DND-41 (cell line): ENCODE results near the gene MAP1LC3B.
A peak's percentile ranks its signal among the peaks of the same experiment; 100 is the strongest.

Experiments
- ATAC-seq: fragments of 200-7000 bp; cut with Tn5 transposase; 3 replicates; pipeline ENCODE4 v1.9.1; 2021; ENCODE audit warnings: low read depth; ENCODE audit not compliant: insufficient read depth
- DNase-seq: peaks from one replicate; pipeline ENCODE4 v3.0.0-alpha.2; 2020
- H2AFZ ChIP-seq: 2 replicates; pipeline ENCODE4 v1.6.0; 2012; ENCODE audit warnings: low read depth, low read length
- H3K27ac ChIP-seq: 2 replicates; pipeline ENCODE4 v1.5.1; 2012; ENCODE audit warnings: low read length, inconsistent platforms
- H3K27me3 ChIP-seq: fragments of 200-600 bp; sonication (generic); 2 replicates; pipeline ENCODE4 v1.6.0; 2012; ENCODE audit warnings: low read length, mild to moderate bottlenecking, inconsistent platforms; ENCODE audit not compliant: insufficient read depth, poor library complexity
- H3K36me3 ChIP-seq: 2 replicates; pipeline ENCODE4 v1.5.1; 2012; ENCODE audit warnings: low read length, inconsistent platforms; ENCODE audit not compliant: insufficient read depth
- H3K4me1 ChIP-seq: 2 replicates; pipeline ENCODE4 v1.5.1; 2012; ENCODE audit warnings: mild to moderate bottlenecking, low read length; ENCODE audit not compliant: insufficient read depth
- H3K4me2 ChIP-seq: 2 replicates; pipeline ENCODE4 v1.6.0; 2012; ENCODE audit warnings: mild to moderate bottlenecking, moderate library complexity, low read length, inconsistent platforms; ENCODE audit not compliant: insufficient read depth
- H3K4me3 ChIP-seq, 2 experiments: fragments of 200-600 bp in 1 of 2; shearing (Covaris generic) in 1 of 2; 2 replicates each; pipeline ENCODE4 v1.5.1; 2012 to 2016; ENCODE audit warnings: inconsistent platforms in 2 of 2, low read length in 2 of 2, mild to moderate bottlenecking in 2 of 2, low read depth in 1 of 2, moderate library complexity in 1 of 2
- H3K79me2 ChIP-seq: 2 replicates; pipeline ENCODE4 v1.6.0; 2012; ENCODE audit warnings: low read length, inconsistent platforms; ENCODE audit not compliant: insufficient read depth
- H3K9ac ChIP-seq: 2 replicates; pipeline ENCODE4 v1.6.0; 2012; ENCODE audit warnings: low read depth, mild to moderate bottlenecking, inconsistent platforms, low read length, moderate library complexity
- H3K9me3 ChIP-seq: 2 replicates; pipeline ENCODE4 v1.5.1; 2012; ENCODE audit warnings: low read length, moderate library complexity, mild to moderate bottlenecking, inconsistent platforms; ENCODE audit not compliant: insufficient read depth, severe bottlenecking
- H4K20me1 ChIP-seq: 2 replicates; pipeline ENCODE4 v1.6.0; 2012; ENCODE audit warnings: low read length; ENCODE audit not compliant: insufficient read depth
- CTCF ChIP-seq: IDR thresholded peaks from 2 replicates; pipeline ENCODE4 v1.5.1; 2012; ENCODE audit warnings: borderline replicate concordance, low read length, moderate library complexity, mild to moderate bottlenecking; ENCODE audit not compliant: poor library complexity, severe bottlenecking; ENCODE audit errors: extremely low read depth
- EZH2 ChIP-seq: IDR thresholded peaks from 3 replicates; pipeline ENCODE4 v1.6.1; 2012; ENCODE audit warnings: borderline replicate concordance, low read depth, mild to moderate bottlenecking, moderate library complexity, low read length, inconsistent platforms; ENCODE audit not compliant: severe bottlenecking

MAP1LC3B gene

DNA sequence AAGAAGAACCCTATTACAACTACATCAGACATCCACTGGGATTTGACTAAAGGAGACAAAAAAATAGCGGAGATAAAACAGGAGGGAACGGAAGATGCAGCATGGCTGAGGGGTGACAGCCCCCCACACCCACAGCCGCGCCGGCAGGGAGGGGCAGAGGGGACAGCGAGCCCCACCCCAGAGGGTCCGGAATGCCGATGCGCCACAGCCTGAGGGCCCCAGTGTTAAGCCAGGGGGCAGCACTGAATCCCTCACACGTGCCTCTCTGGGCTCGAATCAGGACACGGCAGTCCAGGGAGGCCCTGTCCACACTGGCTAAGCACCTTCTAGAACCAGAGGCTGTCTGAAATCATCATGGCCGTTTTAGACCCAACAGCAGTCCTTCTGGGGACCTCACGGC, 18.8 kb downstream of the MAP1LC3B start:
- no peak for DNase-seq
- Histone ChIP-seq H3K27me3 (no peaks in the 10 kb centered on the region), H4K20me1 (no peaks in the 10 kb centered on the region), H3K9ac (no peak overlapping the region), H3K9me3 (no peaks in the 10 kb centered on the region), H3K79me2 (no peaks in the 10 kb centered on the region), H3K36me3 (no peaks in the 10 kb centered on the region), H3K4me1 (no peaks in the 10 kb centered on the region), H3K4me3 (no peak overlapping the region), H3K4me2 (no peak overlapping the region), H3K27ac (no peak overlapping the region), H2AFZ (no peak overlapping the region)
- ATAC-seq = no peak
- TF ChIP-seq EZH2 (no peak), CTCF (peak; percentile 7)

GRCh38 chr16:87411375-87412271, 19.5 kb downstream of the MAP1LC3B start:
- H3K9ac ChIP-seq = no peak overlapping the region
- H4K20me1 ChIP-seq = no peaks in the 10 kb centered on the region
- H3K4me1 ChIP-seq = no peaks in the 10 kb centered on the region
- H3K4me3 ChIP-seq = no peak overlapping the region
- ATAC-seq (no peak), DNase-seq (no peak)
- no peak overlapping the region for H3K27ac ChIP-seq
- H3K4me2 ChIP-seq = no peak overlapping the region
- no peak overlapping the region for H2AFZ ChIP-seq
- H3K79me2 ChIP-seq = no peaks in the 10 kb centered on the region
- no peaks in the 10 kb centered on the region for H3K9me3 ChIP-seq
- no peak for TF ChIP-seq CTCF
- no peak for TF ChIP-seq EZH2
- H3K36me3 ChIP-seq = no peaks in the 10 kb centered on the region
- no peaks in the 10 kb centered on the region for H3K27me3 ChIP-seq

- Histone ChIP-seq H3K4me1 (no peaks in the 10 kb centered on the region), H3K9me3 (no peaks in the 10 kb centered on the region), H4K20me1 (no peaks in the 10 kb centered on the region), H3K4me3 (no peak overlapping the region), H3K4me2 (no peak overlapping the region), H3K27me3 (no peaks in the 10 kb centered on the region), H3K27ac (no peak overlapping the region), H3K36me3 (no peaks in the 10 kb centered on the region), H3K79me2 (no peaks in the 10 kb centered on the region), H3K9ac (no peak overlapping the region), H2AFZ (no peak overlapping the region)
- ATAC-seq (no peak), DNase-seq (no peak)
- TF ChIP-seq EZH2 (no peak), CTCF (no peak)
These were observed 20.3 kb downstream of the MAP1LC3B start for GRCh38 chr16:87412371-87412995.
